ENCODE results near the gene EFCC1.
"Not testable (repeated sequence)": the region's sequence is repeated elsewhere in the genome, so short reads cannot be mapped to it uniquely, and the experiment has no call there.

The EFCC1 gene

GRCh38 chr3:129085165-129085715 is 84.1 kb downstream of the EFCC1 start:
- no peak for DNase-seq

- DNase-seq, result no peak
Measured at GRCh38 chr3:129085818-129086217, 84.7 kb downstream of the EFCC1 start.

GRCh38 chr3:129087138-129087702 is 86.1 kb downstream of the EFCC1 start:
- DNase-seq, result no peak

GRCh38 chr3:129087904-129088303 is 86.8 kb downstream of the EFCC1 start:
- peak; percentile 26 for DNase-seq

DNA sequence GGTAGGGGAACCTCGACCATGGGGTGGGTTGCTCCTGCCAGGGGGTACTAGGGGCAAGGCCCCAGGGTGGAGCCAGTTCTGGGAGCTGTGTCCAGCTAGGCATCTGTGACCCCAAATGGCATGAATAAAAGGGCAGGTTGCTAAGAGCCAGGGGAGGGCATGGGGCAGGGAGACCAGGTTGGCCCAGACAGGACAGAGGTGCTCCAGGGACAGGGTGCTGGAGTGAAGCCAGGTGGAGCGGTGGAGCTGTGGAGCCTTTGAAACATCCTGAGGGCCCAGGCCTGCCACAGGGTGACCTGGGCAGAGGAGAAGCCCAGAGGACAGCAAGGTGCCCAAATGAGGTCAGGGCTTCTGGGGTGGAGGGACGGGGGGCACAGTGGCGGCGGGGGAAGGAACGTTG is 87.2 kb downstream of the EFCC1 start:
- not testable (repeated sequence) for DNase-seq

All from CD4-positive, alpha-beta T cell treated with Interleukin-12 subunit alpha and Interleukin-12 subunit beta, for 1 hour (primary cell).